Nephron progenitor cell (in vitro differentiated cells): ENCODE results near the gene PLK4.
"Not testable (repeated sequence)": the region's sequence is repeated elsewhere in the genome, so short reads cannot be mapped to it uniquely, and the experiment has no call there.

Source experiments
- DNase-seq: peaks from one replicate; pipeline ENCODE4 v3.0.0; 2021
- H3K27ac Mint-ChIP-seq: 2 replicates; pipeline ENCODE4 v1.8.0; 2021; ENCODE audit warnings: mild to moderate bottlenecking, moderate library complexity, mixed read lengths
- H3K27me3 Mint-ChIP-seq: 2 replicates; pipeline ENCODE4 v1.8.0; 2021; ENCODE audit warnings: mild to moderate bottlenecking, low read depth, mixed read lengths; ENCODE audit not compliant: poor library complexity
- H3K36me3 Mint-ChIP-seq: 2 replicates; pipeline ENCODE4 v1.8.0; 2021; ENCODE audit warnings: low read depth, mixed read lengths
- H3K4me1 Mint-ChIP-seq: 2 replicates; pipeline ENCODE4 v1.8.0; 2021; ENCODE audit warnings: mixed read lengths
- H3K4me3 Mint-ChIP-seq: 2 replicates; pipeline ENCODE4 v1.8.0; 2021; ENCODE audit warnings: mild to moderate bottlenecking, moderate library complexity, mixed read lengths
- H3K9me3 Mint-ChIP-seq: 2 replicates; pipeline ENCODE4 v1.8.0; 2021; ENCODE audit warnings: mild to moderate bottlenecking, moderate library complexity, mixed read lengths
- TF ChIP-seq, protein P1 (sequence below): fragments of 200-600 bp; sonication (generic); IDR thresholded peaks from 2 replicates; pipeline ENCODE4 v1.5.0; 2021; ENCODE audit warnings: antibody characterized with exemption

PLK4 gene

DNA sequence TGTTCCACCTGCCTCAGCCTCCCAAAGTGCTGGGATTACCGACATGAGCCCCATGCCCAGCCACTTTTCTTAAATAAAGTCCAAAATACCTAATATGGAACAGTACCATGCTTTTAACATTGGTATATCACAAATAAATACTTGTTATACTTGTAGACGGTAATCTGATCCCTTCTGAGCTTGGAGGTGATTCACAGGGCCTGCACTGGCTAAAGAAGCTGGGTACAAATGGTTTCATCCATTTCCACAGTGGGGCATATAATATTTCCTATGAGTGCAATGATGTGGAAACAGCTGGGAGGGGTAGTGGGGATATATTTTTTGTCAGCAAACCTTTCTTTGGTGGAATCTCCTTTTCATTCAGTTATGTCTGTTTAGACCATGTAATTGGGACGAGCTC, 35.8 kb downstream of the PLK4 start:
- Mint-ChIP-seq H3K4me3 (no peak overlapping the region), H3K9me3 (no peaks in the 10 kb centered on the region), H3K36me3 (peaks cover 17% of the 10 kb centered on the region), H3K27ac (no peak overlapping the region), H3K27me3 (peaks cover 9% of the 10 kb centered on the region), H3K4me1 (no peaks in the 10 kb centered on the region)
- TF ChIP-seq, protein P1, sequence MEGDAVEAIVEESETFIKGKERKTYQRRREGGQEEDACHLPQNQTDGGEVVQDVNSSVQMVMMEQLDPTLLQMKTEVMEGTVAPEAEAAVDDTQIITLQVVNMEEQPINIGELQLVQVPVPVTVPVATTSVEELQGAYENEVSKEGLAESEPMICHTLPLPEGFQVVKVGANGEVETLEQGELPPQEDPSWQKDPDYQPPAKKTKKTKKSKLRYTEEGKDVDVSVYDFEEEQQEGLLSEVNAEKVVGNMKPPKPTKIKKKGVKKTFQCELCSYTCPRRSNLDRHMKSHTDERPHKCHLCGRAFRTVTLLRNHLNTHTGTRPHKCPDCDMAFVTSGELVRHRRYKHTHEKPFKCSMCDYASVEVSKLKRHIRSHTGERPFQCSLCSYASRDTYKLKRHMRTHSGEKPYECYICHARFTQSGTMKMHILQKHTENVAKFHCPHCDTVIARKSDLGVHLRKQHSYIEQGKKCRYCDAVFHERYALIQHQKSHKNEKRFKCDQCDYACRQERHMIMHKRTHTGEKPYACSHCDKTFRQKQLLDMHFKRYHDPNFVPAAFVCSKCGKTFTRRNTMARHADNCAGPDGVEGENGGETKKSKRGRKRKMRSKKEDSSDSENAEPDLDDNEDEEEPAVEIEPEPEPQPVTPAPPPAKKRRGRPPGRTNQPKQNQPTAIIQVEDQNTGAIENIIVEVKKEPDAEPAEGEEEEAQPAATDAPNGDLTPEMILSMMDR, result no peak
- no peak for DNase-seq

DNA sequence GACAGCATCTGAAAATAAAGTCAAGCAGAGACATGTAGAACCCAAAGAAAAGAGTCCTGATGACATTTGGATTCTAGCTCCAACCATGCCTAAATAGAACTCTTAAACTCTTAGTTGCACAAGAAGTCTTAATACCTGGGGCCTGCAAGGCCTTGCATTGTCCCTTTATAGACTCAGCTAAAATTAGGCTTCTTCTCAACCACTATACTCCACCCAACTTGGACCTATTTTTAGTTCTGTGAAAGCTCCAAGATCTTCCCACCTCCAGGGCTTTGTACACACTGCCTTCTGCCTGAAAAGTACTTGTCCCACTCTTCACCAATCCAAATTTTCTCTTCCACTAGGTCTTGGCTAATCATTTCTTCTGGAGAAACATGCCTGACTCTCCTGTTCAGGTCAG, 36.5 kb downstream of the PLK4 start:
- H3K27ac Mint-ChIP-seq, result peak overlapping the region; percentile 16
- TF ChIP-seq, protein P1, result no peak
- peaks cover 8% of the 10 kb centered on the region for H3K27me3 Mint-ChIP-seq
- no peak overlapping the region for H3K4me3 Mint-ChIP-seq
- H3K36me3 Mint-ChIP-seq, result peaks cover 17% of the 10 kb centered on the region
- no peaks in the 10 kb centered on the region for H3K4me1 Mint-ChIP-seq
- no peaks in the 10 kb centered on the region for H3K9me3 Mint-ChIP-seq
- no peak for DNase-seq

DNA sequence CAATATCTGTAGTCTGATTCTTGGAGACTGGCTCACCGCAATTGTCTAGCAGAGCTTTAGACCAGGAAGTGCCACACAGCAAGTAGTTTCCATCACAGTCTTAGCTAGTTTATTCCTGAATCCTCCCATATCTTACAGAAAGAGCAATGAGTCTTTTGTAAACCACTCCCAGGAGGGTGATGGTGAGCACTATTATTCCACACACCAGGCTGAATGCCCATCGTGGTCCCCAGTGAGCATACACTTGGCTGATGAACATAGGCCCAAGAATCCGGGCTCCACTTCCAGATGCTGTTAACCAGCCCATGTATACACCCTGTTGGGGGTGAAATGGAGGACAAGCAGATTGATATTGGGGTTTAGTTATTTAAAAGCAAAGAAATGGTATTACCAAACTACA, 39.8 kb downstream of the PLK4 start:
- no peak overlapping the region for H3K27ac Mint-ChIP-seq
- H3K36me3 Mint-ChIP-seq, result peaks cover 41% of the 10 kb centered on the region
- no peak overlapping the region for H3K4me3 Mint-ChIP-seq
- DNase-seq, result no peak
- H3K27me3 Mint-ChIP-seq, result peaks cover 4% of the 10 kb centered on the region
- TF ChIP-seq, protein P1, result no peak
- no peaks in the 10 kb centered on the region for H3K4me1 Mint-ChIP-seq
- peaks cover 14% of the 10 kb centered on the region for H3K9me3 Mint-ChIP-seq

DNA sequence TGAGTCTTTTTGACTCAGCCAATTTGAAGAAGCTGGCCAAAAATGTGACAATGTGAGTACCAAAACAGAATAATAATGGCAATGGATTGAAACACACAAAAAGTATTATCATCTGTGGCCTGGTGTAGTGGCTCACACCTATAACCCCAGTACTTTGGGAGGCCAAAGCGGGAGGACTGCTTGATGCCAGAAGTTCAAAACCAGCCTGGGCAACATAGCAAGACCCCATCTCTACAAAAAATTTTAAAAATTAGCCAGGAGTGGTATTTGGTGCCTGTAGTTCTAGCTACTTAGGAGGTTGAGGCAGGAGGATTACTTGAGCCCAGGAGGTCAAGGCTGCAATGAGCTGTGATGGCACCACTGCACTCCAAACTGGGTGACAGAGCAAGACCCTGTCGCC, 41.5 kb downstream of the PLK4 start:
- no peak for DNase-seq
- H3K4me3 Mint-ChIP-seq, result no peak overlapping the region
- peaks cover 19% of the 10 kb centered on the region for H3K9me3 Mint-ChIP-seq
- H3K36me3 Mint-ChIP-seq, result peaks cover 48% of the 10 kb centered on the region
- TF ChIP-seq, protein P1, result no peak
- H3K27ac Mint-ChIP-seq, result no peak overlapping the region
- no peaks in the 10 kb centered on the region for H3K27me3 Mint-ChIP-seq
- no peaks in the 10 kb centered on the region for H3K4me1 Mint-ChIP-seq

DNA sequence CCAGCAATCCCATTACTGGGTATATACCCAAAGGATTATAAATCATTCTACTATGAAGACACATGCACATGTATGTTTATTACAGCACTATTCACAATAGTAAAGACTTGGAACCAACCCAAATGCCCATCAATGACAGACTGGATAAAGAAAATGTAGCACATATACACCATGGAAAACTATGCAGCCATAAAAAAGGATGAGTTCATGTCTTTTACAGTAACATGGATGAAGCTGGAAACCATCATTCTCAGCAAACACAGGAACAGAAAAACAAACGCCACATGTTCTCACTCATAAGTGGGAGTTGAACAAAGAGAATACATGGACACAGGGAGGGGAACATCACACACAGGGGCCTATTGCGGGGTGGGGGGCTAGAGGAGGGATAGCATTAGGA, 45.0 kb downstream of the PLK4 start:
- not testable (repeated sequence) for H3K27ac Mint-ChIP-seq, H3K4me1 Mint-ChIP-seq, H3K27me3 Mint-ChIP-seq, DNase-seq, H3K4me3 Mint-ChIP-seq
- H3K36me3 Mint-ChIP-seq, result peaks cover 53% of the 10 kb centered on the region
- peaks cover 19% of the 10 kb centered on the region for H3K9me3 Mint-ChIP-seq

DNA sequence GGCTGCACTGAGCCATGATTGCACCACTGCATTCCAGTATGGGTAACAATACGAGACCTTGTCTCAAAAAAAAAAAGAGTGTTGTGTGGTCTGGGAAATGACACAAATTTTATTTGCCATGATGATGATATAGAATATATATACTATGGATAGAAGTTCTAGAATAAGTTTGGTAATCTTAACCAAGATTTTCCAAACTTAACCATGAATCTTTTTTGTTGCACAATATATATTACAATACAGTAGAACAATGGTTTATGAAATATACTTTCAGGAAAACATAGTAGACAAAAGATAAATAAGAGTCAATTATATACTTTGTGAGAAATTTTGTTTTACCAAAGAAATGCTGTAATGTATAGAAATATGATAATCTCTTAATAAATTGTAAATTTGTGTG, 49.5 kb downstream of the PLK4 start:
- TF ChIP-seq, protein P1, result no peak
- H3K4me1 Mint-ChIP-seq, result no peaks in the 10 kb centered on the region
- DNase-seq, result no peak
- H3K27me3 Mint-ChIP-seq, result no peaks in the 10 kb centered on the region
- peaks cover 8% of the 10 kb centered on the region for H3K9me3 Mint-ChIP-seq
- H3K36me3 Mint-ChIP-seq, result peaks cover 33% of the 10 kb centered on the region
- H3K4me3 Mint-ChIP-seq, result no peak overlapping the region
- no peak overlapping the region for H3K27ac Mint-ChIP-seq

DNA sequence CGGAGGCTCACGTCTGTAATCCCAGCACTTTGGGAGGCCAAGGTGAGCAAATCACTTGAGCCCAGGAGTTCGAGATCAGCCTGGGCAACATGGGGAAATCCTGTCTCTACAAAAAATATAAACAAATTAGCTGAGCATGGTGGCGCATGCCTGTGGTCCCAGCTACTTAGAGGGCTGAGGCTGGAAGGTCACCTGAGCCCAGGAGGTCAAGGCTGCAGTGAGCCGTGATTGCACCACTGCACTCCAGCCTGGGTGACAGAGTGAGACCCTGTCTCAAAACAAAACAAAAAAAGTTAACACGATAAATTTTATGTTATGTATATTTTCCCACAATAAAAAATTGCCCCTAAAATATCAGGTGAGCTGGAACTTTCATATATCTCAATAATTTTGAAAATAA, 51.1 kb downstream of the PLK4 start:
- H3K36me3 Mint-ChIP-seq, result peaks cover 19% of the 10 kb centered on the region
- not testable (repeated sequence) for DNase-seq, H3K9me3 Mint-ChIP-seq, H3K4me3 Mint-ChIP-seq, H3K27me3 Mint-ChIP-seq, H3K27ac Mint-ChIP-seq, H3K4me1 Mint-ChIP-seq
